NB4 (cell line): ENCODE measurements around the gene SAMD13.
"Not testable (repeated sequence)": the region's sequence is repeated elsewhere in the genome, so short reads cannot be mapped to it uniquely, and the experiment has no call there.

Experiments used
- DNase-seq: peaks from one replicate; pipeline ENCODE4 v3.0.0; 2010; ENCODE audit warnings: low read depth
- H3K4me3 ChIP-seq: one replicate; pipeline ENCODE4 v1.5.1; 2011; ENCODE audit warnings: mild to moderate bottlenecking, low read depth, low read length, moderate library complexity
- CTCF ChIP-seq: IDR thresholded peaks from one replicate; pipeline ENCODE4 v1.5.1; 2012; ENCODE audit warnings: low read depth, low read length
- MAX ChIP-seq: IDR thresholded peaks from 2 replicates; pipeline ENCODE4 v1.6.1; 2011; ENCODE audit warnings: low read depth, low read length
- MYC ChIP-seq: IDR thresholded peaks from 2 replicates; pipeline ENCODE4 v1.6.1; 2011; ENCODE audit warnings: low read depth, low read length
- POLR2A ChIP-seq: IDR thresholded peaks from 2 replicates; pipeline ENCODE4 v1.6.1; 2011; ENCODE audit warnings: mild to moderate bottlenecking; ENCODE audit not compliant: insufficient read length; ENCODE audit errors: extremely low read depth

Gene SAMD13

GRCh38 chr1:84278905-84279304, 22.6 kb upstream of the SAMD13 start:
- TF ChIP-seq CTCF (no peak), POLR2A (no peak), MYC (no peak), MAX (no peak)
- DNase-seq: no peak

GRCh38 chr1:84280912-84281311, 20.6 kb upstream of the SAMD13 start:
- DNase-seq: no peak
- TF ChIP-seq MAX: no peak
- TF ChIP-seq MYC: no peak
- no peak for TF ChIP-seq POLR2A
- TF ChIP-seq CTCF: no peak
- H3K4me3 ChIP-seq: no peak overlapping the region

More at GRCh38 chr1:84278905-84279304, 22.6 kb upstream of the SAMD13 start:
- no peak overlapping the region for H3K4me3 ChIP-seq

- no peak for DNase-seq
- H3K4me3 ChIP-seq: no peak overlapping the region
- no peak for TF ChIP-seq POLR2A
- no peak for TF ChIP-seq MYC
- TF ChIP-seq MAX: no peak
- no peak for TF ChIP-seq CTCF
Observed at GRCh38 chr1:84282780-84283333, 18.7 kb upstream of the SAMD13 start.

- DNase-seq: no peak
- TF ChIP-seq POLR2A: no peak
- no peak overlapping the region for H3K4me3 ChIP-seq
Observed at GRCh38 chr1:84283381-84283780, 18.1 kb upstream of the SAMD13 start.

GRCh38 chr1:84286071-84286470, 15.4 kb upstream of the SAMD13 start:
- H3K4me3 ChIP-seq: no peak overlapping the region
- TF ChIP-seq MAX (no peak), MYC (no peak), POLR2A (no peak), CTCF (no peak)
- no peak for DNase-seq

- DNase-seq, H3K4me3 ChIP-seq: not testable (repeated sequence)
Observed at GRCh38 chr1:84287389-84287788, 14.1 kb upstream of the SAMD13 start.

GRCh38 chr1:84289169-84289785, 12.2 kb upstream of the SAMD13 start:
- no peak for DNase-seq
- H3K4me3 ChIP-seq: no peak overlapping the region
- TF ChIP-seq CTCF (no peak), POLR2A (no peak), MAX (no peak), MYC (no peak)
